Peyer's patch (tissue), 4 donors: ENCODE measurements around the gene FGD3. TPM values are rescaled to one million over a fixed set of nuclear protein-coding genes. Genes with fewer than 3 reads are reported as not detected.
A peak's percentile ranks its signal among the peaks of the same experiment; 100 is the strongest.

ENCODE experiments used
- DNase-seq, 3 donors: peaks; one replicate each; pipeline ENCODE4 v3.0.0-alpha.2; 2017 to 2019
- H3K27ac ChIP-seq, 4 donors: fragments of 200-600 bp; sonication (generic); one replicate each; pipeline ENCODE4 v1.5.1; 2016 to 2019
- H3K27me3 ChIP-seq, 2 donors: fragments of 200-600 bp; sonication (generic); one replicate each; pipeline ENCODE4 v1.5.1; 2019
- H3K36me3 ChIP-seq, 3 donors: fragments of 200-600 bp; sonication (generic); one replicate each; pipeline ENCODE4 v1.5.1; 2016 to 2019
- H3K4me1 ChIP-seq, 4 donors: fragments of 200-600 bp; sonication (generic); one replicate each; pipeline ENCODE4 v1.5.1; 2016 to 2019
- H3K4me3 ChIP-seq, 4 donors: fragments of 200-600 bp; sonication (generic); 1 replicate in 3 of 4; 2 replicates in 1 of 4; pipeline ENCODE4 v1.5.1; 2016 to 2019; ENCODE audit warnings: mild to moderate bottlenecking in 1 of 4
- H3K9me3 ChIP-seq, 4 donors: fragments of 200-600 bp; sonication (generic); one replicate each; pipeline ENCODE4 v1.5.1; 2016 to 2019; ENCODE audit warnings: mild to moderate bottlenecking in 1 of 4
- POLR2A ChIP-seq, 2 donors: fragments of 450-650 bp; IDR thresholded peaks; one replicate each; pipeline ENCODE4 v1.5.1; 2017; ENCODE audit warnings: antibody characterized with exemption in 2 of 2, mild to moderate bottlenecking in 2 of 2, moderate library complexity in 2 of 2
- total RNA-seq, 4 donors: library from RNA; depleted of rRNA; stranded (reverse); fragments of >200 nt; gene quantifications; one replicate each; pipeline ENCODE4 v1.1.0, GENCODE V29; 2016
- TF ChIP-seq, protein P1 (sequence below), 6 experiments: fragments of 450-650 bp in 4 of 6; fragments of 200-600 bp in 2 of 6; sonication (generic) in 1 of 6; IDR thresholded peaks; one replicate each; pipeline ENCODE4 v1.5.1; 2017 to 2019; ENCODE audit warnings: antibody characterized with exemption in 6 of 6, mild to moderate bottlenecking in 3 of 6, moderate library complexity in 1 of 6

Gene FGD3
- total RNA-seq, 4 donors from 2014 or later = 4.6 to 48.7 (median 7.8) TPM

GRCh38 chr9:93083592-93084470 is 136.5 kb downstream of the FGD3 start:
- no peaks in the 10 kb centered on the region for H3K36me3 ChIP-seq
- no peaks in the 10 kb centered on the region for H3K9me3 ChIP-seq
- H3K27ac ChIP-seq = peak overlapping the region in 1 of 4 donors; percentile 38
- H3K27me3 ChIP-seq = no peaks in the 10 kb centered on the region
- no peak overlapping the region for H3K4me3 ChIP-seq
- no peak for TF ChIP-seq POLR2A (IDR thresholded peaks at IDR 0.05)
- TF ChIP-seq, protein P1, sequence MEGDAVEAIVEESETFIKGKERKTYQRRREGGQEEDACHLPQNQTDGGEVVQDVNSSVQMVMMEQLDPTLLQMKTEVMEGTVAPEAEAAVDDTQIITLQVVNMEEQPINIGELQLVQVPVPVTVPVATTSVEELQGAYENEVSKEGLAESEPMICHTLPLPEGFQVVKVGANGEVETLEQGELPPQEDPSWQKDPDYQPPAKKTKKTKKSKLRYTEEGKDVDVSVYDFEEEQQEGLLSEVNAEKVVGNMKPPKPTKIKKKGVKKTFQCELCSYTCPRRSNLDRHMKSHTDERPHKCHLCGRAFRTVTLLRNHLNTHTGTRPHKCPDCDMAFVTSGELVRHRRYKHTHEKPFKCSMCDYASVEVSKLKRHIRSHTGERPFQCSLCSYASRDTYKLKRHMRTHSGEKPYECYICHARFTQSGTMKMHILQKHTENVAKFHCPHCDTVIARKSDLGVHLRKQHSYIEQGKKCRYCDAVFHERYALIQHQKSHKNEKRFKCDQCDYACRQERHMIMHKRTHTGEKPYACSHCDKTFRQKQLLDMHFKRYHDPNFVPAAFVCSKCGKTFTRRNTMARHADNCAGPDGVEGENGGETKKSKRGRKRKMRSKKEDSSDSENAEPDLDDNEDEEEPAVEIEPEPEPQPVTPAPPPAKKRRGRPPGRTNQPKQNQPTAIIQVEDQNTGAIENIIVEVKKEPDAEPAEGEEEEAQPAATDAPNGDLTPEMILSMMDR (IDR thresholded peaks at IDR 0.05) = no peak
- H3K4me1 ChIP-seq = no peaks in the 10 kb centered on the region
- peak in 2 of 3 donors; percentile 32 to 37 for DNase-seq

GRCh38 chr9:93084471-93084881 is 137.2 kb downstream of the FGD3 start:
- peak in 2 of 3 donors; percentile 38 to 41 for DNase-seq
- TF ChIP-seq, protein P1 (IDR thresholded peaks at IDR 0.05) = no peak
- no peak for TF ChIP-seq POLR2A (IDR thresholded peaks at IDR 0.05)
- Histone ChIP-seq H3K27ac (no peak overlapping the region), H3K9me3 (no peaks in the 10 kb centered on the region), H3K36me3 (no peaks in the 10 kb centered on the region), H3K27me3 (no peaks in the 10 kb centered on the region), H3K4me1 (no peaks in the 10 kb centered on the region), H3K4me3 (no peak overlapping the region)

DNA sequence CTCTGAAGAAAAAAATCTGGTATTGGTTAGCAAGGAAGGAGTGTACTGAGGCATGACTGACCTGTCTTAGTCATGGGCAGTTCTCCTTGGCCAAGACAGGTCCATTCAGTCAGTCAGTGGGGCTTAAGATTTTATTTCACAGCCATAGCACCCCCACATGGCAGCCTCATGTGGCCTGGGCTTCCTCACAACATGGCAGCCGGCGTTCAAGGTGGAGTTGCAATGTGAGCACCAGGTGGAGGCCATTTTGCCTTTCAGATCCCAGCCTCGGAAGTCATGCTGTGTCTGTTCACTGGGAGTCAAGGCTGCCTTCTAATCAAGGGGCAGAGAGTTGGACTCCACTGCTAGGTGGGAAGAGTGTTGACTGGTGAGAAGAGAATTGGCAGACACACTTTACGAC is 138.4 kb downstream of the FGD3 start:
- H3K4me3 ChIP-seq = no peak overlapping the region
- peak in 2 of 3 donors; percentile 30 to 39 for DNase-seq
- TF ChIP-seq, protein P1 (IDR thresholded peaks at IDR 0.05) = no peak
- no peak for TF ChIP-seq POLR2A (IDR thresholded peaks at IDR 0.05)

More for the DNA sequence above, 138.4 kb downstream of the FGD3 start:
- Histone ChIP-seq H3K9me3 (no peaks in the 10 kb centered on the region), H3K36me3 (no peaks in the 10 kb centered on the region), H3K27ac (no peak overlapping the region), H3K27me3 (no peaks in the 10 kb centered on the region), H3K4me1 (no peaks in the 10 kb centered on the region)

Other genes with a start within 250 kb of the FGD3 start
- gene BICD2, start 182.7 kb upstream of the FGD3 start, total RNA-seq = 10 to 100 TPM in 2 of 4 donors, 1 to 10 TPM in 2; 4.2 to 41.3 (median 8.8) TPM
- gene ZNF484, start 69.5 kb upstream of the FGD3 start, total RNA-seq = 10 to 100 TPM in 1 of 4 donors, 1 to 10 TPM in 3; 9.8 to 23.9 (median 9.9) TPM
- 10 to 100 TPM in 1 of 4 donors, 1 to 10 TPM in 3; 5.5 to 21.5 (median 7.9) TPM for gene SUSD3, start 111.2 kb downstream of the FGD3 start, total RNA-seq
- gene CARD19, start 148.7 kb downstream of the FGD3 start, total RNA-seq = 10 to 100 TPM; 34.7 to 74.4 (median 58.9) TPM
- 10 to 100 TPM; 47.0 to 56.8 (median 54.5) TPM for gene NINJ1, start 186.7 kb downstream of the FGD3 start, total RNA-seq
- 100 to 1,000 TPM; 155 to 577 (median 259) TPM for gene WNK2, start 236.6 kb downstream of the FGD3 start, total RNA-seq